GF-D8 (cell line): ENCODE data around the gene LIN54.
A peak's percentile ranks its signal among the peaks of the same experiment; 100 is the strongest.
"Not testable (repeated sequence)": the region's sequence is repeated elsewhere in the genome, so short reads cannot be mapped to it uniquely, and the experiment has no call there.

ENCODE experiments used
- DNase-seq: peaks from one replicate; lab custom pipeline; 2025; lab: John Stamatoyannopoulos, UW

Gene LIN54

GRCh38 chr4:83012200-83012686, 1.6 kb upstream of the LIN54 start:
- no peak for DNase-seq

- no peak for DNase-seq
Measured at GRCh38 chr4:83011689-83012199, 1.1 kb upstream of the LIN54 start.

GRCh38 chr4:83010111-83010521, 507 bp downstream of the LIN54 start:
- no peak for DNase-seq

- no peak for DNase-seq
Measured at GRCh38 chr4:83009529-83009928, 1.1 kb downstream of the LIN54 start.

GRCh38 chr4:83003044-83003791, 7.4 kb downstream of the LIN54 start:
- not testable (repeated sequence) for DNase-seq

- no peak for DNase-seq
Measured at GRCh38 chr4:83002329-83002728, 8.3 kb downstream of the LIN54 start.

GRCh38 chr4:82998898-82999297, 11.7 kb downstream of the LIN54 start:
- DNase-seq = peak; percentile 38

GRCh38 chr4:82994834-82995233, 15.8 kb downstream of the LIN54 start:
- DNase-seq = no peak

- DNase-seq = no peak
Measured at GRCh38 chr4:82989575-82990429, 20.8 kb downstream of the LIN54 start.

GRCh38 chr4:82988323-82988832, 22.2 kb downstream of the LIN54 start:
- no peak for DNase-seq

- not testable (repeated sequence) for DNase-seq
Measured at GRCh38 chr4:82987519-82987918, 23.1 kb downstream of the LIN54 start.

GRCh38 chr4:82984459-82984858, 26.2 kb downstream of the LIN54 start:
- no peak for DNase-seq

- DNase-seq = no peak
Measured at GRCh38 chr4:82983444-82983843, 27.2 kb downstream of the LIN54 start.

GRCh38 chr4:82981138-82981537, 29.5 kb downstream of the LIN54 start:
- DNase-seq = no peak

- DNase-seq = no peak
Measured at GRCh38 chr4:82975792-82976191, 34.8 kb downstream of the LIN54 start.

- DNase-seq = no peak
Measured at GRCh38 chr4:82969414-82969813, 41.2 kb downstream of the LIN54 start.

GRCh38 chr4:82968972-82969371, 41.7 kb downstream of the LIN54 start:
- DNase-seq = no peak

- DNase-seq = no peak
Measured at GRCh38 chr4:82965763-82966162, 44.9 kb downstream of the LIN54 start.

- DNase-seq = no peak
Measured at GRCh38 chr4:82957045-82957444, 53.6 kb downstream of the LIN54 start.

GRCh38 chr4:82954212-82954611, 56.4 kb downstream of the LIN54 start:
- DNase-seq = no peak

- DNase-seq = no peak
Measured at GRCh38 chr4:82951196-82951595, 59.4 kb downstream of the LIN54 start.

- DNase-seq = no peak
Measured at GRCh38 chr4:82948647-82949204, 61.9 kb downstream of the LIN54 start.
